Panc1 (cell line): ENCODE data around the gene SELENOM. TPM values are rescaled to one million over a fixed set of nuclear protein-coding genes. Genes with fewer than 3 reads are reported as not detected.

Experiments
- ATAC-seq: fragments of 200-7000 bp; cut with Tn5 transposase; 2 replicates; pipeline ENCODE4 v1.9.1; 2020; ENCODE audit warnings: mild to moderate bottlenecking, moderate library complexity
- BruUV-seq: library from RNA; stranded (reverse); fragments of 400-500 nt; replicated peaks from 2 replicates; lab custom pipeline; 2021; lab: Mats Ljungman, UMichigan
- CTCF ChIA-PET: fragments of 300-600 bp; sonication (Branson Sonifier 250); formaldehyde crosslinking; loops from one replicate; lab custom pipeline; 2022; ENCODE audit warnings: antibody characterized with exemption; lab: Charles Lee
- POLR2A ChIA-PET: fragments of 300-600 bp; sonication (Branson Sonifier 250); formaldehyde crosslinking; loops from one replicate; lab custom pipeline; 2022; ENCODE audit warnings: antibody characterized with exemption; lab: Charles Lee
- DNase-seq: peaks from one replicate; pipeline ENCODE4 v3.0.0-alpha.2; 2010; ENCODE audit warnings: low read depth, low spot score
- H3K27ac ChIP-seq: 2 replicates; pipeline ENCODE4 v1.5.1; 2011; ENCODE audit warnings: mild to moderate bottlenecking, low read length, inconsistent platforms
- H3K27me3 ChIP-seq: fragments of 200-500 bp; sonication (Bioruptor generic); 2 replicates; pipeline ENCODE4 v1.6.0; 2014; ENCODE audit warnings: low read length, inconsistent platforms; ENCODE audit not compliant: control insufficient read depth, insufficient read depth
- H3K36me3 ChIP-seq: fragments of 200-500 bp; sonication (Bioruptor generic); 2 replicates; pipeline ENCODE4 v1.5.1; 2014; ENCODE audit warnings: inconsistent platforms, mild to moderate bottlenecking, low read length, moderate library complexity; ENCODE audit not compliant: control insufficient read depth, insufficient read depth
- H3K4me1 ChIP-seq: 2 replicates; pipeline ENCODE4 v1.5.1; 2011; ENCODE audit warnings: inconsistent platforms, mild to moderate bottlenecking, low read length, moderate library complexity; ENCODE audit not compliant: control insufficient read depth, insufficient read depth
- H3K4me3 ChIP-seq, 2 experiments: 2 replicates each; pipeline ENCODE4 v1.5.1; 2011 to 2012; ENCODE audit warnings: low read depth in 2 of 2, low read length in 2 of 2, mild to moderate bottlenecking in 2 of 2, inconsistent platforms in 1 of 2, moderate library complexity in 1 of 2
- H3K9me3 ChIP-seq: fragments of 200-500 bp; sonication (Bioruptor generic); 2 replicates; pipeline ENCODE4 v1.5.1; 2014; ENCODE audit warnings: low read depth, mild to moderate bottlenecking, inconsistent platforms, low read length, moderate library complexity; ENCODE audit not compliant: control insufficient read depth, insufficient read depth
- POLR2AphosphoS5 ChIP-seq: IDR thresholded peaks from 2 replicates; pipeline ENCODE4 v1.6.1; 2012; ENCODE audit warnings: mild to moderate bottlenecking, low read depth, low read length, moderate library complexity
- REST ChIP-seq, 2 experiments: IDR thresholded peaks; 2 replicates each; pipeline ENCODE4 v1.6.1; 2011 to 2012; ENCODE audit warnings: low read depth in 2 of 2, control low read depth in 1 of 2, low read length in 1 of 2, mild to moderate bottlenecking in 1 of 2, moderate library complexity in 1 of 2; ENCODE audit not compliant: insufficient read depth in 1 of 2
- SIN3A ChIP-seq: IDR thresholded peaks from 2 replicates; pipeline ENCODE4 v1.6.1; 2012; ENCODE audit warnings: low read depth, mild to moderate bottlenecking, low read length, moderate library complexity, borderline replicate concordance; ENCODE audit not compliant: insufficient read depth
- TCF7L2 ChIP-seq: IDR thresholded peaks from 2 replicates; pipeline ENCODE4 v1.6.1; 2011; ENCODE audit warnings: mild to moderate bottlenecking, low read depth, low read length, inconsistent platforms
- in situ Hi-C: cut with HindIII; loops from 2 replicates; pipeline ENCODE4 v1.10.0; 2016; ENCODE audit warnings: low sequenced_read_pairs, low pct_unique_long_range_greater_than_20kb
- intact Hi-C: fragments of 100-400 bp; cut with micrococcal nuclease; formaldehyde crosslinking; loops from one replicate; pipeline ENCODE4 v1.10.0; 2022; ENCODE audit not compliant: unreplicated experiment
- total RNA-seq: library from RNA; stranded (reverse); gene quantifications from one replicate; pipeline ENCODE4 v1.2.1, GENCODE V29; 2021; ENCODE audit not compliant: unreplicated experiment
- TF ChIP-seq, protein P1 (sequence below): fragments of 450-650 bp; IDR thresholded peaks from 2 replicates; pipeline ENCODE4 v1.5.1; 2017; ENCODE audit warnings: mild to moderate bottlenecking

The SELENOM gene
- total RNA-seq, 1 experiment from 2014 or later = 84.4 TPM

DNA sequence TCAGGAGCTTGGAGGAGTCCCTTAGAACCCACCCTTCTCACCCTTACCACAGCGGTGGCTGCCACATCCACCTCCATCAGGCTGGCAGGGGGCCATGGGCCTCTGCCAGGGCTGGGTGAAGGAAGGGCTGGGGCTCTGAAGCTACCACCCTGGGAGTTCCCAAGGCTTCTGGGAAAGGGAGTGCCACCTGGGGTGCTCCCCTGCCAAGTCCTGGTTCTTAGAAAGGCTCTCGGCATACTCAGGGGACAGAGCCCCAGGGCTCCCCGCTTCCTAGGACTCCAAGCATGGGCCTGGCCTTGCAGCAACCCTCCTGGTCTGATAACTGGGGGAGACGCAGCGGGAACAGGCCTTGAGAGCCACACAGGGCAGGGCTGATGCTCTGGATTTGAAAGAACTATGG, 33.4 kb upstream of the SELENOM start:
- no peaks in the 10 kb centered on the region for H3K9me3 ChIP-seq
- ATAC-seq (no peak), DNase-seq (no peak)
- H3K27ac ChIP-seq = no peak overlapping the region
- TF ChIP-seq, protein P1, sequence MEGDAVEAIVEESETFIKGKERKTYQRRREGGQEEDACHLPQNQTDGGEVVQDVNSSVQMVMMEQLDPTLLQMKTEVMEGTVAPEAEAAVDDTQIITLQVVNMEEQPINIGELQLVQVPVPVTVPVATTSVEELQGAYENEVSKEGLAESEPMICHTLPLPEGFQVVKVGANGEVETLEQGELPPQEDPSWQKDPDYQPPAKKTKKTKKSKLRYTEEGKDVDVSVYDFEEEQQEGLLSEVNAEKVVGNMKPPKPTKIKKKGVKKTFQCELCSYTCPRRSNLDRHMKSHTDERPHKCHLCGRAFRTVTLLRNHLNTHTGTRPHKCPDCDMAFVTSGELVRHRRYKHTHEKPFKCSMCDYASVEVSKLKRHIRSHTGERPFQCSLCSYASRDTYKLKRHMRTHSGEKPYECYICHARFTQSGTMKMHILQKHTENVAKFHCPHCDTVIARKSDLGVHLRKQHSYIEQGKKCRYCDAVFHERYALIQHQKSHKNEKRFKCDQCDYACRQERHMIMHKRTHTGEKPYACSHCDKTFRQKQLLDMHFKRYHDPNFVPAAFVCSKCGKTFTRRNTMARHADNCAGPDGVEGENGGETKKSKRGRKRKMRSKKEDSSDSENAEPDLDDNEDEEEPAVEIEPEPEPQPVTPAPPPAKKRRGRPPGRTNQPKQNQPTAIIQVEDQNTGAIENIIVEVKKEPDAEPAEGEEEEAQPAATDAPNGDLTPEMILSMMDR = no peak
- TF ChIP-seq SIN3A (no peak), POLR2AphosphoS5 (no peak), REST (IDR thresholded peaks at IDR 0.05; ENCODE audit: insufficient read depth in 1 of 2, low read depth in 2 of 2, low read length in 1 of 2) (no peak), TCF7L2 (no peak)
- in situ Hi-C loops = no loop called here
- CTCF ChIA-PET = interaction anchor here (1.0 to 1.1 kb wide), 2 partner anchors 32 to 45 kb away, joined by 3 to 5 read pairs; no protein-coding TSS in a partner anchor
- intact Hi-C loops = no loop called here
- no peak overlapping the region for H3K4me3 ChIP-seq
- BruUV-seq = no TSS peak
- no peaks in the 10 kb centered on the region for H3K27me3 ChIP-seq
- no peaks in the 10 kb centered on the region for H3K4me1 ChIP-seq
- H3K36me3 ChIP-seq = no peaks in the 10 kb centered on the region
- POLR2A ChIA-PET = no interaction called here

DNA sequence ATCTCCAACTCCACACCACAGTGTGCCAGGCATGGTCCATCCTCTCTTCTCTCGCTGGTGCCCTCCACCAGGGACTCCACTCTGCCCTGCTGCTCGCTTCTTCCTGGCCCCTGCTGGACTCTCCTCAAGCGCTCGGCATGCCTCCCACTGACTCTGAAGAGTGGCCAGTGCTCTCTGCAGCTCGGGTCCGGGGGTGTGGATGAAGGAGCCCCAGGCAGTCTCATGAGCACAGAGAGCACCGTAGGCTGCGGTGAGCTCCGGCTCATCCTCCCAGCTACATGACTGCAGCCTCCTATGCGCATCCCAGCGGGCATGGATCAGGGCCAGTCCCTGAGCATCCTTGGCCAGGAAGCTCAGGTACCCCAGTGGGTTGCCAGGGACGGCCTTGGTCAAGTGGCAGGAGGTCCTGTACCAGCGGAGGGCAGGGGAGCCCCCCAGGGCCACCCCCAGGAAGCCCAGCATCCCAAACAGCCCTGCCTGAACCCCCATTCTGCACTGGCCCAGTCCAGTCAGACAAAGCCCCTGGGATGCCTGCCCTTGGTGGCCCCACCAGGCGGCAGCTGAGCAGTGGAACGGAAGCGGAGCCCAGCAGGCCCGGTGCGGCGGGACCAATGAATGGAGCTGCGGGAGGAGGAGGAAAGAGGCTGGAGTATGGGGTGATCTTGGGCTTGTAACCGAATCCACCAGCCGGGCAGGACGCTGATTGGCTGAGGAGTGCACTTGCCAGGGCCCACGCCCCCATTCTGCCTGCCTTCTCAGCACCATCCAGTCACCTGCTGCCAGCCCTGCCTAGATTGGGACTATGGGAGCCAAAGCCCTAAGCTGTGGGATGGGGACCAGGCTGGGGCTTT, 32.7 kb upstream of the SELENOM start, which contains the start of gene PLA2G3:
Gene PLA2G3, minus strand, starts transcription at position 643 of the 851 bp plus-strand sequence. Its CDS starts 154 bp downstream, at position 489.
- TF ChIP-seq REST (IDR thresholded peaks at IDR 0.05; ENCODE audit: insufficient read depth in 1 of 2, low read depth in 2 of 2, low read length in 1 of 2) (no peak), SIN3A (no peak), TCF7L2 (no peak), POLR2AphosphoS5 (no peak)
- TF ChIP-seq, protein P1 = no peak
- ChIA-PET POLR2A (no interaction called here), CTCF (interaction anchor here (1.0 kb wide), 1 partner anchor 32 kb away, joined by 5 read pairs; no protein-coding TSS in a partner anchor)
- DNase-seq = no peak
- BruUV-seq = no TSS peak
- no peak for ATAC-seq
- Histone ChIP-seq H3K36me3 (no peaks in the 10 kb centered on the region), H3K27me3 (no peaks in the 10 kb centered on the region), H3K27ac (no peak within 1 kb of the TSS), H3K4me1 (no peaks in the 10 kb centered on the region), H3K4me3 (no peak within 1 kb of the TSS), H3K9me3 (no peaks in the 10 kb centered on the region)
- intact Hi-C loops (no loop called here), in situ Hi-C loops (no loop called here)
